Measurements from ENCODE around the gene KCTD16. TPM values are rescaled to one million over a fixed set of nuclear protein-coding genes. Genes with fewer than 3 reads are reported as not detected.

The KCTD16 gene
- total RNA-seq, 6 donors from 2014 or later, result under 0.01 to 1.7 (median 0.27) TPM

GRCh38 chr5:144385597-144385996 is 214.9 kb downstream of the KCTD16 start:
- DNase-seq, result no peak
- no peak overlapping the region for H3K27ac ChIP-seq
- ATAC-seq (ENCODE audit: low FRiP score in 2 of 2), result no peak
- peaks cover 0 to 4% (median 1%) of the 10 kb centered on the region in 4 donors for H3K9me3 ChIP-seq
- H3K4me3 ChIP-seq, result no peak overlapping the region
- TF ChIP-seq CTCF (IDR thresholded peaks at IDR 0.05), result no peak
- TF ChIP-seq EP300 (IDR thresholded peaks at IDR 0.05), result no peak
- no peak for TF ChIP-seq POLR2A (IDR thresholded peaks at IDR 0.05)
- H3K36me3 ChIP-seq, result no peaks in the 10 kb centered on the region
- no peaks in the 10 kb centered on the region for H3K27me3 ChIP-seq
- WGBS, 2 donors, result 31 to 65% methylated on average over 1 of the region's 1 CpG
- no peaks in the 10 kb centered on the region for H3K4me1 ChIP-seq

- WGBS, 2 donors, result 90 to 97% methylated on average over 1 of the region's 1 CpG
- H3K27me3 ChIP-seq, result no peaks in the 10 kb centered on the region
These were observed 215.6 kb downstream of the KCTD16 start for GRCh38 chr5:144386315-144386714.

GRCh38 chr5:144390133-144390532 is 219.5 kb downstream of the KCTD16 start:
- no peak overlapping the region for H3K27ac ChIP-seq
- WGBS, 2 donors, result 13 to 24% methylated on average over 1 of the region's 1 CpG
- H3K4me1 ChIP-seq, result no peaks in the 10 kb centered on the region
- no peak for DNase-seq
- H3K4me3 ChIP-seq, result no peak overlapping the region
- ATAC-seq (ENCODE audit: low FRiP score in 2 of 2), result no peak
- no peaks in the 10 kb centered on the region for H3K36me3 ChIP-seq
- TF ChIP-seq POLR2AphosphoS5 (IDR thresholded peaks at IDR 0.05), result no peak
- no peak for TF ChIP-seq EP300 (IDR thresholded peaks at IDR 0.05)
- TF ChIP-seq POLR2A (IDR thresholded peaks at IDR 0.05), result no peak
- no peak for TF ChIP-seq CTCF (IDR thresholded peaks at IDR 0.05)
- no peaks in the 10 kb centered on the region for H3K9me3 ChIP-seq
- H3K27me3 ChIP-seq, result no peaks in the 10 kb centered on the region

More at GRCh38 chr5:144386315-144386714, 215.6 kb downstream of the KCTD16 start:
- ATAC-seq (ENCODE audit: low FRiP score in 2 of 2), result no peak
- no peaks in the 10 kb centered on the region for H3K4me1 ChIP-seq
- no peak overlapping the region for H3K4me3 ChIP-seq
- TF ChIP-seq POLR2A (IDR thresholded peaks at IDR 0.05) (no peak), EP300 (IDR thresholded peaks at IDR 0.05) (no peak), POLR2AphosphoS5 (IDR thresholded peaks at IDR 0.05) (no peak), CTCF (IDR thresholded peaks at IDR 0.05) (no peak)
- no peak for DNase-seq
- H3K36me3 ChIP-seq, result no peaks in the 10 kb centered on the region
- H3K9me3 ChIP-seq, result peaks cover 0 to 2% (median 0%) of the 10 kb centered on the region in 4 donors
- H3K27ac ChIP-seq, result no peak overlapping the region

DNA sequence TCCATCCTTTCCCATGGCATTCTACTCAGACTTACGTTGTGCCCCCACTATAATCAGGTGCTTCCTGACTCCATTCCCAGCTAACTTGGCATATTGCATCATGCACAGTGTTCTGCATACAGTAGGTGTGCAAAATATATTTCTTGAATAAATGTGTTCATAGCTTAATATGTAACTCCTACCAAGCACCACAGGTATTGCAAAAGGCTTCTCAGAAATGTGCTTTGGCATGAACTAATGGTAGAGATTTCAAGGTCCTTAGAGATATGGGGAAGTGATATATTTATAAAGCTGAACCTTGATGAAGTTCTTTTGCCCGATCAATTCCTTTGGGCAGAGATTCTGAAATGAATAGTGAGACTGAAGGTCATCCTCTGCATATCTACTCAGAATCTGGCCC is 220.4 kb downstream of the KCTD16 start:
- H3K36me3 ChIP-seq, result no peaks in the 10 kb centered on the region
- WGBS, 2 donors, result 81 to 91% methylated on average over 2 of the region's 2 CpGs
- TF ChIP-seq CTCF (IDR thresholded peaks at IDR 0.05) (no peak), POLR2A (IDR thresholded peaks at IDR 0.05) (no peak), POLR2AphosphoS5 (IDR thresholded peaks at IDR 0.05) (no peak), EP300 (IDR thresholded peaks at IDR 0.05) (no peak)
- DNase-seq, result no peak
- H3K27me3 ChIP-seq, result no peaks in the 10 kb centered on the region
- H3K4me1 ChIP-seq, result no peaks in the 10 kb centered on the region
- H3K9me3 ChIP-seq, result no peaks in the 10 kb centered on the region
- H3K4me3 ChIP-seq, result no peak overlapping the region
- no peak overlapping the region for H3K27ac ChIP-seq
- ATAC-seq (ENCODE audit: low FRiP score in 2 of 2), result no peak

DNA sequence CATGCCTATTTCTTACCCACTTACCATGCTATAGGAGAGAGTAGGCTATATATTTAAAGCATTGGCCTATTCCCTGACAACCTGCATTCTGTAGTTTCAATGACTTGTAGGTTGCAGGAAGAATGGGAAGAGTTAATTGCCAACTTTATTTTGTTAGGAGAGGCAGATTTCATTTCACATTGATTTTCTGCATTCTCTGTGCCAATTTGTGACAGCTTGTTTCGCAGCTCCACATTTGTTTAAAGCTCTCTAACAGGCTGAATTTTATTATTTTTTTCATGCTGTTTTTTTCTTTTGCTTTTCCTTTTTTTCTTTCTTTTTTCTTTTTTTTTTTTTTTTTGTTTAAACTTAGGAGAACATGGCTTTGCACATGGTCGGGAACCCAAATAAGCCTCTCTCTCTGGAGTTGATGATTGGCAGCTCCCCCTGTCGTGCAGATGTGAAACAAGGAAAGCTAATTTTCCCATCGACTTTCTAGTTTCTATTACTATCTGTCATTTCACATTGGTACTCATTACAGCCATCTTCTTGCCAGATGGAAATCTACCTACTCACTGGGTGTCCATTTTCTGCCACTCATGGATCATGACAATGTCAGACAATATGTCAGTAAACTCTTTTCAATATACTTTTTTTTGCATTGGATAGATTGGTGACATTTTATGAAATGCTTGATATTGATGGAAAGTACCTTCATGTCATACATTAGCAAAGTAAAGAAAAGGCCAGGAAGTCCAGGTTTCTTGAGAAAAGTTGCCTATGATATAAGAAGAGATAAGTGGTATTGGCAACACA is 223.2 kb downstream of the KCTD16 start:
- no peak for ATAC-seq (ENCODE audit: low FRiP score in 2 of 2)
- DNase-seq, result no peak
- Histone ChIP-seq H3K4me1 (no peaks in the 10 kb centered on the region), H3K36me3 (no peaks in the 10 kb centered on the region), H3K9me3 (no peaks in the 10 kb centered on the region), H3K27me3 (no peaks in the 10 kb centered on the region), H3K27ac (no peak overlapping the region), H3K4me3 (no peak overlapping the region)
- TF ChIP-seq POLR2A (IDR thresholded peaks at IDR 0.05) (no peak), POLR2AphosphoS5 (IDR thresholded peaks at IDR 0.05) (no peak), EP300 (IDR thresholded peaks at IDR 0.05) (no peak), CTCF (IDR thresholded peaks at IDR 0.05) (no peak)
- WGBS, 2 donors, result 67 to 82% methylated on average over 4 of the region's 4 CpGs

All from upper lobe of left lung (tissue), 6 donors.